A673 (cell line): ENCODE data around the gene NPIPB4. TPM values are rescaled to one million over a fixed set of nuclear protein-coding genes. Genes with fewer than 3 reads are reported as not detected.
"Not testable (repeated sequence)": the region's sequence is repeated elsewhere in the genome, so short reads cannot be mapped to it uniquely, and the experiment has no call there.

Experiments used
- BruUV-seq: library from RNA; stranded (reverse); fragments of 400-500 nt; replicated peaks from 2 replicates; lab custom pipeline; 2021; lab: Mats Ljungman, UMichigan
- CTCF ChIA-PET: fragments of 300-600 bp; sonication (Branson Sonifier 250); formaldehyde crosslinking; loops from one replicate; lab custom pipeline; 2022; ENCODE audit warnings: antibody characterized with exemption; lab: Charles Lee
- POLR2A ChIA-PET: fragments of 300-600 bp; sonication (Branson Sonifier 250); formaldehyde crosslinking; loops from one replicate; lab custom pipeline; 2022; ENCODE audit warnings: antibody characterized with exemption; ENCODE audit not compliant: low non-redundant PET; lab: Charles Lee
- DNase-seq: peaks from one replicate; pipeline ENCODE4 v3.0.0-alpha.2; 2015; ENCODE audit warnings: low spot score
- H3K27ac ChIP-seq: fragments of 200-600 bp; sonication (generic); 2 replicates; pipeline ENCODE4 v1.5.1; 2016; ENCODE audit warnings: mixed run types, low read depth, mild to moderate bottlenecking, mixed read lengths, antibody characterized with exemption, low read length; ENCODE audit not compliant: poor library complexity, severe bottlenecking
- H3K27me3 ChIP-seq: fragments of 200-600 bp; sonication (generic); replicated peaks from 2 replicates; pipeline ENCODE4 v1.6.1; 2017; ENCODE audit warnings: mixed run types, low read depth, mild to moderate bottlenecking, mixed read lengths, antibody characterized with exemption, low read length; ENCODE audit not compliant: insufficient read depth, poor library complexity
- H3K36me3 ChIP-seq: fragments of 200-600 bp; sonication (generic); 2 replicates; pipeline ENCODE4 v1.6.1; 2016; ENCODE audit warnings: mixed run types, mild to moderate bottlenecking, mixed read lengths, antibody characterized with exemption, low read length; ENCODE audit not compliant: insufficient read depth, poor library complexity, severe bottlenecking
- H3K4me1 ChIP-seq: fragments of 200-600 bp; sonication (generic); 2 replicates; pipeline ENCODE4 v1.6.1; 2017; ENCODE audit warnings: mixed run types, mild to moderate bottlenecking, mixed read lengths, antibody characterized with exemption, low read length; ENCODE audit not compliant: insufficient read depth, poor library complexity, severe bottlenecking
- H3K4me3 ChIP-seq: fragments of 200-600 bp; sonication (generic); 2 replicates; pipeline ENCODE4 v1.5.1; 2016; ENCODE audit warnings: low read depth, mixed run types, mild to moderate bottlenecking, mixed read lengths, low read length; ENCODE audit not compliant: poor library complexity, severe bottlenecking
- H3K9me3 ChIP-seq: fragments of 200-600 bp; sonication (generic); 2 replicates; pipeline ENCODE4 v1.6.1; 2016; ENCODE audit warnings: mixed run types, low read depth, mild to moderate bottlenecking, mixed read lengths, antibody characterized with exemption, low read length; ENCODE audit not compliant: poor library complexity, severe bottlenecking
- CTCF ChIP-seq: fragments of 300-800, 200-600 bp; sonication (generic); conservative IDR thresholded peaks from 2 replicates; pipeline ENCODE4 v1.5.1; 2017; ENCODE audit warnings: low read depth, mild to moderate bottlenecking, antibody characterized with exemption, low read length, moderate library complexity, mixed read lengths
- intact Hi-C: fragments of 100-400 bp; cut with micrococcal nuclease; formaldehyde crosslinking; loops from one replicate; pipeline ENCODE4 v1.10.0; 2022; ENCODE audit not compliant: unreplicated experiment
- total RNA-seq: library from RNA; stranded (reverse); gene quantifications from 2 replicates; pipeline ENCODE4 v1.2.3, GENCODE V29; 2021

The NPIPB4 gene
- total RNA-seq, 1 experiment from 2014 or later: 163 TPM

- H3K4me1 ChIP-seq, H3K36me3 ChIP-seq, POLR2A ChIA-PET, BruUV-seq, H3K9me3 ChIP-seq, intact Hi-C loops, H3K27me3 ChIP-seq, H3K27ac ChIP-seq, DNase-seq, H3K4me3 ChIP-seq, CTCF ChIA-PET: not testable (repeated sequence)
Measured at GRCh38 chr16:21817012-21817411, 40.5 kb downstream of the NPIPB4 start.

DNA sequence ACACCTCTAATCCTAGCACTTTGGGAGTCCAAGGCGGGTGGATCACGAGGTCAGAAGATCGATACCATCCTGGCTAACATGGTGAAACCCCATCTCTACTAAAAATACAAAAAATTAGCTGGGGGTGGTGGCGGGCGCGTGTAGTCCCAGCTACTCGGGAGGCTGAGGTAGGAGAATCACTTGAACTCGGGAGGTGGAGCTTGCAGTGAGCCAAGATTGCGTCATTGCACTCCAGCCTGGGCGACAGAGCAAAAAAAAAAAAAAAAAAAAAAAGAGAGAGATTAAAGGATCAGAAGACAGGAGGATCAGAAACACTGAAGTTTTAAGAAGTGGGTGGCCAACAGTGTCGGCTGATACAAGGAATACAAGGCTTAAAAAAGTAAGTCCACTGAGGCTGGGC is 41.9 kb downstream of the NPIPB4 start:
- BruUV-seq, POLR2A ChIA-PET, CTCF ChIA-PET: not testable (repeated sequence)

GRCh38 chr16:21802375-21802663 is 55.2 kb downstream of the NPIPB4 start:
- H3K27me3 ChIP-seq, H3K9me3 ChIP-seq, POLR2A ChIA-PET, H3K4me1 ChIP-seq, H3K36me3 ChIP-seq, DNase-seq, BruUV-seq, H3K27ac ChIP-seq, H3K4me3 ChIP-seq: not testable (repeated sequence)
- CTCF ChIA-PET: interaction anchor here (0.7 kb wide), 2 partner anchors 386 to 484 kb away, joined by 3 to 4 read pairs; no protein-coding TSS in a partner anchor
- intact Hi-C loops: loop anchor here (5.0 kb wide), 1 partner anchor 220 kb away; no protein-coding TSS in a partner anchor

More for the DNA sequence above, 41.9 kb downstream of the NPIPB4 start:
- H3K27me3 ChIP-seq, H3K4me1 ChIP-seq, H3K36me3 ChIP-seq, H3K9me3 ChIP-seq, intact Hi-C loops, H3K4me3 ChIP-seq, H3K27ac ChIP-seq, DNase-seq: not testable (repeated sequence)

DNA sequence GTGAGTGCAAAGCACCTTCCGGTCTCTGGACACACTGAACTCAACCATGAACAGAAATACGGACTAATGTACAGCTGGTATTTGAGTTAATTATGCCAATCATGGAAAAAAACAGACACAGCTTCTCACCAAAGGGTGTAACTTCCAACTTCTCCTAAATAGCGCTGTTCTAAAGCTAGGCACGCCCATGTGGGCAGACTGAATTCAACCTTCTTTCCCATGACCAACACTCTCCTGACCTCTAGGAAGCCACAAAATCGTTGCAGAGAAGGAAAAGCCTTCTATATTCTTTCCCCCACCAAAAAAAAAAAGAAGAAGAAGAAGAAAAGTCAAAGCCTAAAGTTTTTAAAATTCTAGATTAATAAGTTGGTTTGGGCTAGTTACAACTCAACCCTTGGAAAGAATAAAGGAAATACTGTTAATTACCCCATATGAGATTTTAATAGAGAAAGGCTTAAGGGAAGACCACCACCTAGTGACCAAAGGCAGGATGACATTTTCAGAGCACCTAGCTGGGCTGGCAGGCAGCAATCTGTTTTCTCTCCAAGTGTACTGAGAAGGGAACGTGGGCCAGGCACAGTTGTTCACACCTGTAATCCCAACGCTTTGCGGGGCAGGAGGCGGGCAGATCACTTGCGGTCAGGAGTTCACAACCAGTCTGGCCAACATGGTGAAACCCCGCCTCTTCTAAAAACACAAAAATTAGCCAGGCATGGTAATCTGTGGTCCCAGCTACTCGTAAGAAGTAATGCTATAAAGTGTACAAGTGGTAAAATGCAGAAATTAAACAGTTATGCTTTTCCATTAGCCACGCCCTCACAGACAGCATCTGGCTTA is 55.8 kb downstream of the NPIPB4 start:
- DNase-seq: peak; percentile 53
- POLR2A ChIA-PET, H3K9me3 ChIP-seq, BruUV-seq, H3K4me1 ChIP-seq, H3K27ac ChIP-seq, H3K36me3 ChIP-seq, H3K27me3 ChIP-seq, H3K4me3 ChIP-seq: not testable (repeated sequence)
- CTCF ChIA-PET: interaction anchor here (0.7 kb wide), 2 partner anchors 387 to 485 kb away, joined by 3 to 4 read pairs; no protein-coding TSS in a partner anchor
- intact Hi-C loops: loop anchor here (5.0 kb wide), 1 partner anchor 219 kb away; no protein-coding TSS in a partner anchor
- peak; percentile 46 for TF ChIP-seq CTCF

GRCh38 chr16:21798601-21799000 is 59.0 kb downstream of the NPIPB4 start:
- H3K9me3 ChIP-seq, CTCF ChIA-PET, H3K4me3 ChIP-seq, BruUV-seq, H3K36me3 ChIP-seq, POLR2A ChIA-PET, intact Hi-C loops, H3K27ac ChIP-seq, DNase-seq, H3K27me3 ChIP-seq, H3K4me1 ChIP-seq: not testable (repeated sequence)

- H3K27me3 ChIP-seq, H3K4me3 ChIP-seq, H3K9me3 ChIP-seq, BruUV-seq, DNase-seq, H3K4me1 ChIP-seq, intact Hi-C loops, H3K27ac ChIP-seq, POLR2A ChIA-PET, H3K36me3 ChIP-seq, CTCF ChIA-PET: not testable (repeated sequence)
Measured at GRCh38 chr16:21793310-21793709, 64.2 kb downstream of the NPIPB4 start.

- intact Hi-C loops, H3K36me3 ChIP-seq, H3K4me3 ChIP-seq, H3K27ac ChIP-seq, BruUV-seq, H3K4me1 ChIP-seq, H3K9me3 ChIP-seq, POLR2A ChIA-PET, DNase-seq, H3K27me3 ChIP-seq, CTCF ChIA-PET: not testable (repeated sequence)
Measured at GRCh38 chr16:21790506-21790905, 67.0 kb downstream of the NPIPB4 start.
